RKO (cell line): ENCODE data around the gene VPS16.
"Not testable (repeated sequence)": the region's sequence is repeated elsewhere in the genome, so short reads cannot be mapped to it uniquely, and the experiment has no call there.

Experiments
- DNase-seq: peaks from one replicate; pipeline ENCODE4 v3.0.0-alpha.2; 2016; ENCODE audit warnings: low spot score

Gene VPS16

GRCh38 chr20:2871661-2872458, 31.3 kb downstream of the VPS16 start:
- no peak for DNase-seq

GRCh38 chr20:2872459-2873009, 32.0 kb downstream of the VPS16 start:
- peak; percentile 71 for DNase-seq

GRCh38 chr20:2873010-2873746, 32.6 kb downstream of the VPS16 start, which contains the start of gene PTPRA:
Gene PTPRA (plus strand): TSS chr20:2873481. CDS start chr20:2964278, 90,797 bp downstream.
- DNase-seq = peak; percentile 96

GRCh38 chr20:2873747-2874041, 33.1 kb downstream of the VPS16 start:
- peak; percentile 40 for DNase-seq

- peak; percentile 47 for DNase-seq
Observed at GRCh38 chr20:2874456-2874855, 33.9 kb downstream of the VPS16 start.

- no peak for DNase-seq
Observed at GRCh38 chr20:2875690-2876203, 35.2 kb downstream of the VPS16 start.

GRCh38 chr20:2878515-2878914, 38.0 kb downstream of the VPS16 start:
- DNase-seq = no peak

GRCh38 chr20:2879146-2879545, 38.6 kb downstream of the VPS16 start:
- peak; percentile 56 for DNase-seq

- no peak for DNase-seq
Observed at GRCh38 chr20:2880650-2881049, 40.1 kb downstream of the VPS16 start.

- DNase-seq = no peak
Observed at GRCh38 chr20:2883726-2884637, 43.4 kb downstream of the VPS16 start.

GRCh38 chr20:2887715-2888114, 47.2 kb downstream of the VPS16 start:
- no peak for DNase-seq

GRCh38 chr20:2888224-2888955, 47.8 kb downstream of the VPS16 start:
- DNase-seq = no peak

- DNase-seq = no peak
Observed at GRCh38 chr20:2889209-2889608, 48.7 kb downstream of the VPS16 start.

GRCh38 chr20:2889797-2890196, 49.3 kb downstream of the VPS16 start:
- no peak for DNase-seq

- DNase-seq = no peak
Observed at GRCh38 chr20:2890742-2891141, 50.2 kb downstream of the VPS16 start.

GRCh38 chr20:2891343-2891742, 50.8 kb downstream of the VPS16 start:
- DNase-seq = no peak

GRCh38 chr20:2892376-2892775, 51.8 kb downstream of the VPS16 start:
- no peak for DNase-seq

- no peak for DNase-seq
Observed at GRCh38 chr20:2894221-2894620, 53.7 kb downstream of the VPS16 start.

- DNase-seq = not testable (repeated sequence)
Observed at GRCh38 chr20:2895154-2895553, 54.6 kb downstream of the VPS16 start.

- no peak for DNase-seq
Observed at GRCh38 chr20:2899243-2899642, 58.7 kb downstream of the VPS16 start.
